Caco-2 (cell line): ENCODE results near the gene BTNL9. TPM values are rescaled to one million over a fixed set of nuclear protein-coding genes. Genes with fewer than 3 reads are reported as not detected.

Experiments used
- BruUV-seq: library from RNA; stranded (reverse); fragments of 400-500 nt; replicated peaks from 2 replicates; lab custom pipeline; 2021; lab: Mats Ljungman, UMichigan
- CTCF ChIA-PET: fragments of 300-600 bp; sonication (Branson Sonifier 250); formaldehyde crosslinking; loops from one replicate; lab custom pipeline; 2022; ENCODE audit warnings: antibody characterized with exemption; lab: Charles Lee
- POLR2A ChIA-PET: fragments of 300-600 bp; sonication (Branson Sonifier 250); formaldehyde crosslinking; loops from one replicate; lab custom pipeline; 2022; ENCODE audit warnings: antibody characterized with exemption; lab: Charles Lee
- DNase-seq, 2 experiments: peaks; one replicate each; pipeline versions ENCODE4 v3.0.0 to v3.0.0-alpha.2; 2020 to 2022
- H3K27me3 ChIP-seq: replicated peaks from 2 replicates; pipeline ENCODE4 v1.6.0; 2011; ENCODE audit warnings: low read length; ENCODE audit not compliant: control insufficient read depth, insufficient read depth
- H3K36me3 ChIP-seq: 2 replicates; pipeline ENCODE4 v1.5.1; 2011; ENCODE audit warnings: low read length; ENCODE audit not compliant: control insufficient read depth, insufficient read depth
- H3K4me1 ChIP-seq: fragments of 250-450 bp; sonication (Bioruptor Pico); 2 replicates; pipeline ENCODE4 v1.5.1; 2020; ENCODE audit warnings: mild to moderate bottlenecking
- H3K4me3 ChIP-seq: 2 replicates; pipeline ENCODE4 v1.5.1; 2011; ENCODE audit warnings: low read depth, mild to moderate bottlenecking, control low read depth, low read length
- H3K9me3 ChIP-seq: fragments of 250-450 bp; sonication (Bioruptor Pico); 2 replicates; pipeline ENCODE4 v1.5.1; 2020; ENCODE audit warnings: mild to moderate bottlenecking, moderate library complexity
- H3K27ac Mint-ChIP-seq: one replicate; pipeline ENCODE4 v1.8.0; 2022; ENCODE audit warnings: mixed read lengths; ENCODE audit not compliant: unreplicated experiment
- H3K27me3 Mint-ChIP-seq: one replicate; pipeline ENCODE4 v1.8.0; 2022; ENCODE audit warnings: mixed read lengths; ENCODE audit not compliant: insufficient read depth, unreplicated experiment
- H3K36me3 Mint-ChIP-seq: one replicate; pipeline ENCODE4 v1.8.0; 2022; ENCODE audit warnings: mild to moderate bottlenecking, mixed read lengths; ENCODE audit not compliant: insufficient read depth, unreplicated experiment
- H3K4me1 Mint-ChIP-seq: one replicate; pipeline ENCODE4 v1.8.0; 2022; ENCODE audit warnings: low read depth, mixed read lengths; ENCODE audit not compliant: unreplicated experiment
- H3K4me3 Mint-ChIP-seq: one replicate; pipeline ENCODE4 v1.8.0; 2022; ENCODE audit warnings: mild to moderate bottlenecking, moderate library complexity, mixed read lengths; ENCODE audit not compliant: unreplicated experiment
- H3K9me3 Mint-ChIP-seq: one replicate; pipeline ENCODE4 v1.8.0; 2022; ENCODE audit warnings: mixed read lengths; ENCODE audit not compliant: unreplicated experiment
- CTCF ChIP-seq, 2 experiments: fragments of 200-600 bp in 1 of 2; IDR thresholded peaks; 1 replicate in 1 of 2; 2 replicates in 1 of 2; pipeline versions ENCODE4 v1.5.1 to v1.8.0; 2011 to 2022; ENCODE audit warnings: antibody characterized with exemption in 1 of 2, control low read depth in 1 of 2, inconsistent platforms in 1 of 2, low read depth in 1 of 2, low read length in 1 of 2, mild to moderate bottlenecking in 1 of 2, moderate library complexity in 1 of 2; ENCODE audit not compliant: insufficient read depth in 1 of 2, severe bottlenecking in 1 of 2, unreplicated experiment in 1 of 2
- intact Hi-C: fragments of 100-400 bp; cut with micrococcal nuclease; formaldehyde crosslinking; loops from one replicate; pipeline ENCODE4 v1.10.0; 2022; ENCODE audit not compliant: unreplicated experiment
- total RNA-seq: library from RNA; stranded (reverse); gene quantifications from 2 replicates; pipeline ENCODE4 v1.2.3, GENCODE V29; 2022

Gene BTNL9
- total RNA-seq, 1 experiment from 2014 or later = 8.4 TPM

- intact Hi-C loops = no loop called here
- Mint-ChIP-seq H3K27ac (no peak overlapping the region), H3K4me1 (no peaks in the 10 kb centered on the region), H3K27me3 (peaks cover 7% of the 10 kb centered on the region), H3K4me3 (no peak overlapping the region), H3K9me3 (peaks cover 15% of the 10 kb centered on the region), H3K36me3 (no peaks in the 10 kb centered on the region)
- no peak for TF ChIP-seq CTCF (IDR thresholded peaks at IDR 0.05; ENCODE audit: insufficient read depth in 1 of 2, low read depth in 1 of 2, low read length in 1 of 2, severe bottlenecking in 1 of 2, unreplicated experiment in 1 of 2)
- no peak for DNase-seq
- H3K27me3 ChIP-seq = no peaks in the 10 kb centered on the region
- H3K9me3 ChIP-seq = peaks cover 12% of the 10 kb centered on the region; the same call in 1 of the 2 replicates
- POLR2A ChIA-PET = no interaction called here
- H3K36me3 ChIP-seq = no peaks in the 10 kb centered on the region
- H3K4me3 ChIP-seq = no peak overlapping the region
- CTCF ChIA-PET = no interaction called here
- no peaks in the 10 kb centered on the region for H3K4me1 ChIP-seq
- no TSS peak for BruUV-seq
These were observed 19.4 kb upstream of the BTNL9 start for GRCh38 chr5:181020688-181021087.

GRCh38 chr5:181024245-181025064 lies 15.6 kb upstream of the BTNL9 start:
- Histone ChIP-seq H3K4me3 (no peak overlapping the region), H3K36me3 (no peaks in the 10 kb centered on the region), H3K9me3 (peaks cover 12% of the 10 kb centered on the region; the same call in 1 of the 2 replicates), H3K4me1 (no peaks in the 10 kb centered on the region), H3K27me3 (no peaks in the 10 kb centered on the region)
- H3K27ac Mint-ChIP-seq = no peak overlapping the region
- H3K9me3 Mint-ChIP-seq = peaks cover 15% of the 10 kb centered on the region
- no peaks in the 10 kb centered on the region for H3K4me1 Mint-ChIP-seq
- no peak for DNase-seq
- TF ChIP-seq CTCF (IDR thresholded peaks at IDR 0.05; ENCODE audit: insufficient read depth in 1 of 2, low read depth in 1 of 2, low read length in 1 of 2, severe bottlenecking in 1 of 2, unreplicated experiment in 1 of 2) = no peak
- peaks cover 6% of the 10 kb centered on the region for H3K27me3 Mint-ChIP-seq
- POLR2A ChIA-PET = no interaction called here
- BruUV-seq = no TSS peak
- intact Hi-C loops = no loop called here
- H3K36me3 Mint-ChIP-seq = no peaks in the 10 kb centered on the region
- no peak overlapping the region for H3K4me3 Mint-ChIP-seq
- CTCF ChIA-PET = interaction anchor here (0.6 kb wide), 1 partner anchor 208 kb away, joined by 3 read pairs; no protein-coding TSS in a partner anchor

GRCh38 chr5:181027452-181028031 lies 12.5 kb upstream of the BTNL9 start:
- no peak overlapping the region for H3K4me3 ChIP-seq
- no TSS peak for BruUV-seq
- no peak overlapping the region for H3K4me3 Mint-ChIP-seq
- H3K27me3 Mint-ChIP-seq = peaks cover 6% of the 10 kb centered on the region
- H3K4me1 Mint-ChIP-seq = no peaks in the 10 kb centered on the region
- no peak overlapping the region for H3K27ac Mint-ChIP-seq
- no peaks in the 10 kb centered on the region for H3K36me3 Mint-ChIP-seq
- no peaks in the 10 kb centered on the region for H3K36me3 ChIP-seq
- ChIA-PET POLR2A (no interaction called here), CTCF (interaction anchor here (0.7 kb wide), 1 partner anchor 53 kb away, joined by 9 read pairs; no protein-coding TSS in a partner anchor)
- TF ChIP-seq CTCF (IDR thresholded peaks at IDR 0.05; ENCODE audit: insufficient read depth in 1 of 2, low read depth in 1 of 2, low read length in 1 of 2, severe bottlenecking in 1 of 2, unreplicated experiment in 1 of 2) = no peak
- H3K27me3 ChIP-seq = no peaks in the 10 kb centered on the region
- H3K9me3 Mint-ChIP-seq = peaks cover 2% of the 10 kb centered on the region
- no peak for DNase-seq
- intact Hi-C loops = no loop called here
- H3K9me3 ChIP-seq = peaks cover 3% of the 10 kb centered on the region; the same call in 1 of the 2 replicates
- no peaks in the 10 kb centered on the region for H3K4me1 ChIP-seq
